Measurements from ENCODE around the gene MAD2L1BP. TPM values are rescaled to one million over a fixed set of nuclear protein-coding genes. Genes with fewer than 3 reads are reported as not detected.

The MAD2L1BP gene
- total RNA-seq, 2 experiments from 2014 or later, result 29.1 to 31.6 TPM

DNA sequence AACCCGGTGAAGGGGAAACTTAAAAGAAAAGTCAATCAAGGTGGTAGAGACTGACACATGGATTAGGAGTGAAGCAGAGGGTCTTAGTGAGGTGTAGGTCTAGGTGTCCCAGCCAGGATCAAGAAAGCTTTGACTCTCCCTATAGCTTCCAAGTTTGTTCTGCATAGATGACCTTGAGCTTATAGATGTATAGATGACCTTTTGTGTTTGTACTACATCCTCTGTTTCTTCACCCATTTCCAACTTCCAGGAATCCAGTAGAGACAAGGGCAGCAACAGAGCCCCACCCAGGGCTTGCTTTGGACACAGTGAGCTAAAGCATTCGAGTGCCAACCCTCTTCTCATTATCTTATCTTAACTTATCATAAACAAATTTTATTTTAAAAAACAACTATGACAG lies 53.8 kb downstream of the MAD2L1BP start:
- intact Hi-C loops (cut with micrococcal nuclease), result no loop called here
- H3K36me3 Mint-ChIP-seq, result peaks cover 5% of the 10 kb centered on the region
- POLR2A ChIA-PET, result interaction anchor here (0.7 kb wide), 1 partner anchor 1464 kb away, joined by 3 read pairs; no protein-coding TSS in a partner anchor
- H3K4me1 Mint-ChIP-seq (ENCODE audit: low read depth), result peaks cover 29% of the 10 kb centered on the region
- no peaks in the 10 kb centered on the region for H3K27me3 Mint-ChIP-seq
- H3K27ac Mint-ChIP-seq, result no peak overlapping the region
- no peak for DNase-seq
- H3K4me3 Mint-ChIP-seq, result no peak overlapping the region
- CTCF ChIA-PET, result interaction anchor here (0.7 to 3.9 kb wide), 4 partner anchors 20 to 85 kb away, joined by 3 to 24 read pairs (median 7); no protein-coding TSS in a partner anchor
- H3K9me3 Mint-ChIP-seq, result no peaks in the 10 kb centered on the region

Other genes starting within 250 kb of the MAD2L1BP start
- gene ABCC10, start 208.3 kb upstream of the MAD2L1BP start, total RNA-seq, result 10 to 100 TPM; 27.2 to 31.9 TPM
- gene DLK2, start 180.3 kb upstream of the MAD2L1BP start, total RNA-seq, result 1 to 10 TPM; 1.6 TPM
- 10 to 100 TPM; 30.5 to 36.2 TPM for gene TJAP1, start 158.3 kb upstream of the MAD2L1BP start, total RNA-seq
- under 1 TPM in 1 of 2 experiments, not detected in 1; 0.12 TPM for gene LRRC73, start 125.5 kb upstream of the MAD2L1BP start, total RNA-seq
- gene YIPF3, start 118.9 kb upstream of the MAD2L1BP start, total RNA-seq, result 10 to 100 TPM; 38.3 to 39.3 TPM
- 10 to 100 TPM; 46.8 to 49.5 TPM for gene POLR1C, start 118.8 kb upstream of the MAD2L1BP start, total RNA-seq
- 10 to 100 TPM; 83.7 to 97.9 TPM for gene XPO5, start 59.8 kb upstream of the MAD2L1BP start, total RNA-seq
- 10 to 100 TPM; 52.1 to 52.5 TPM for gene POLH, start 59.7 kb upstream of the MAD2L1BP start, total RNA-seq
- gene GTPBP2, start 6.6 kb upstream of the MAD2L1BP start, total RNA-seq, result 10 to 100 TPM; 72.6 to 72.8 TPM
- not detected for gene RSPH9, start 9.2 kb downstream of the MAD2L1BP start, total RNA-seq
- 10 to 100 TPM; 46.9 to 50.5 TPM for gene MRPS18A, start 52.0 kb downstream of the MAD2L1BP start, total RNA-seq
- gene VEGFA, start 134.4 kb downstream of the MAD2L1BP start, total RNA-seq, result 10 to 100 TPM; 28.9 to 35.1 TPM

All from activated CD4-positive, alpha-beta memory T cell treated with anti-CD3 and anti-CD28 coated beads for 36 hours (primary cell).